LHCN-M2 (cell line): ENCODE data around the gene CEBPE. TPM values are rescaled to one million over a fixed set of nuclear protein-coding genes. Genes with fewer than 3 reads are reported as not detected.

Experiments
- DNase-seq: peaks from one replicate; pipeline ENCODE4 v3.0.0-alpha.2; 2012; ENCODE audit warnings: low read depth
- polyA plus RNA-seq: library from polyadenylated mRNA; unstranded; fragments of >200 nt; gene quantifications from one replicate; pipeline ENCODE4 v1.2.1, GENCODE V29; 2012; ENCODE audit warnings: missing spikeins
- total RNA-seq: library from RNA; depleted of rRNA; stranded (reverse); fragments of >200 nt; gene quantifications from 2 replicates; pipeline ENCODE4 v1.2.3, GENCODE V29; 2014; rRNA removed

CEBPE gene
- 0.11 TPM in 1 of 2 replicates, not detected in the other for total RNA-seq
- polyA plus RNA-seq: not detected

DNA sequence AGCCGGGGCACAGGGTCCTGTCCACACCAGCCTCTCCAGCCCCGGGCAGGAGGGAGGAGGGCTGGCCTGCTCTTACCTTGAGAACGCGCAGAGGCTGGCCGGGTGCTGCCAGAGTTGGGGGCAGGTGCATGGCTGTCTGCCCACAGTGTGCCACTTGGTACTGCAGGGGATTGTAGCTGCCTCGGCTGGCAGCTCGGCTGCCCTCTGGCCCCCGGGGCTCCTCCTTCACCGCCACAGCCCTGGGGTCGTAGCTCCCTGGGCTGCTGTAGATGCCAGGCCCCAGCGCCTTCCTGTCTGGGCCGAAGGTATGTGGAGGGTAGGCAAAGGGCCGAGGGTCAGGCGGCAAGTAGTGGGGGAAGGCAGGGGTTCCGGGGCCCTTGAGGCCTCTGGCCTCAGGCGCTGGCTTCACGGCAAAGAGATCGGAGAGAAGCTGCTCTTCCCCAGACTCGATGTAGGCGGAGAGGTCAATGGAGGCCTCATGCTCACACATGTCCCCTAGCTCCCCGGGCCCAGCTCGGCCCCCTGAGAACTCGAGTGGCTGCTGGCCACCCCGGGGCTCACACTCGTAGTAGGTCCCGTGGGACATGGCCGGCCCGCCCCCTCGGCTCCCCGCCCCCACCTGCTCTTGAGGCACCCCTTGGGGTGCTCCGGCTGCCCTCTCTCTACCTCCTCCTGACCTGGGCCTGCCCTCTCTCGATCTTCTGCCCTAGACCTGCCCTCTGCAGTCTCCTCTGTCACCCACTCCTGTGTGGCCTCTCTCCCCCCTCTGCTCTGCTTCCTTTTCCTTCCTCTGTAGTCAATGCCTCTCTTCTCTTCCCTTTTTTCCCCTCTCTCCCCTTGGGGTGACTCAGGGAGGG is at the start of gene CEBPE:
Gene CEBPE (minus strand): TSS at position 750 of the 857 bp plus-strand sequence. CDS start 164 bp downstream, at position 586.
- DNase-seq: no peak

DNA sequence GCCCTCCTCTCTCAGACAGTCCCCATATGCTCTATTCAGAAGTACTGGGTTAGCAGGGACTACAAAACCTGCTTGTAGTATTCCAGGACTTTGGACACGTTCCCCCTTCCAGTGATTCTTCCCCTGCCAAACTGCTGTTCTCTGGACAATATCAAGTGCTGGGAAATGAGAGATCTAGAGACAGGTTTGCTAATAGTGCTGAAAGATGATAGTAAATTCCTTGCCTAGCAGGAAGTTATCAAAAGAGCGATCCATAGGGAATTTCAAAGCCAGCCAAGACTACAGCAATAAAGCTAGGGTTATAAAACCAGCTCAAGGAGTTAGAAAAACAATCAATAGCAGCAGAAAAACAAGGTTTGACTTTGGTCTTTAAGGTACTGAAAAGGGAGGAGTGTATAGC is 49.2 kb upstream of the CEBPE start:
- DNase-seq: no peak

DNA sequence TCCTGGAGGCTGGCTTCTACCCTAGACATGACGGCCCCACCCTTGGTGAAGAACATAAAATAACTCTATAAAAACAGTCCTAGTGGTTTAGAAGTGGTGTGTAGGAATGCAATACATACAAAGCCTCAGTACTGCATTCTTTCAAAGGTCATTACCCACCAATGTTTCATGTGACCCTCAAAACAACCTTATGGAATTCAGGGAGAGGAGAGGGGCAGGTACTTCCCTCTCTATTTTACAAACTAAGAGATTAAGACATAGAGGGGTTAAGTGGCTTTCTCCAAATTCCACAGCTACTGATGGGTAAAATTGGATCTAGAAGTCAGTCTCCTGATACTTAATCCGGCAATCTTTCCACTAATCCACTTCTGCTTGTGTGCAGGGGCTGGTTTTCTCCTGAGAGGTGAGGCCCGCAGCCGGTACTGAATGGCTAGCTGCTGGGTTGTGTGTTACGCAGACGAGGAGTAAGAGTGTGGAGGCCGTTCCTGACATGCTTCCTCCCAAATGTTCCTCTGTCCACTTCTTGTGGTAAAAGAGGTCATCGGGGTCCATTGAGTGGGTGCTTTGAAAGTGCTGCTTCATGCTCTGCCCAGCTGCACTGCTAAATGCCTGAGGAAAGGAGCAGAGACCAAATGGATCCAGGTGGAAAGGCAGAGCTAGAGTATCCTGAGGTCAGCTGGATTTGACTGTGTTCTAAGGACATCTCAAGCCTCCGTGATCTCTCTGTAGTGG is 48.2 kb upstream of the CEBPE start:
- no peak for DNase-seq

DNA sequence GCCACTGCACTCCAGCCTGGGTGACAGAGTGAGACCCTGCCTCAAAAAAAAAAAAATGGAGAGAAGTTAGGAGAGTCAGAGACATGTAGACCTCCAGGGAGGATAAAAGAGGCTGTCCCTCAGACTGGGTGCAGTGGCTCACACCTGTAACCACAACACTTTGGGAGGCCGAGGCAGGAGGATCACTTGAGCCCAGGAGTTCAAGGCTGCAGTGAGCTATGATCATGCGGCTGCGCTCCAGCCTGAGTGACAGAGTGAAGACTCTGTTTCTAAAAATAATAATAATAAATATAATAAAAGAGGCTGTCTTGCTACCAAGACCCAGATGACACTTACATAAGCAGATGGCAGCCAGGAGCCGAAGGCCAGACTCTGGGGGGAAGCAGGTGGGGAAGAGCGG is 45.9 kb upstream of the CEBPE start:
- DNase-seq: no peak

GRCh38 chr14:23164250-23164649 is 45.2 kb upstream of the CEBPE start:
- no peak for DNase-seq

DNA sequence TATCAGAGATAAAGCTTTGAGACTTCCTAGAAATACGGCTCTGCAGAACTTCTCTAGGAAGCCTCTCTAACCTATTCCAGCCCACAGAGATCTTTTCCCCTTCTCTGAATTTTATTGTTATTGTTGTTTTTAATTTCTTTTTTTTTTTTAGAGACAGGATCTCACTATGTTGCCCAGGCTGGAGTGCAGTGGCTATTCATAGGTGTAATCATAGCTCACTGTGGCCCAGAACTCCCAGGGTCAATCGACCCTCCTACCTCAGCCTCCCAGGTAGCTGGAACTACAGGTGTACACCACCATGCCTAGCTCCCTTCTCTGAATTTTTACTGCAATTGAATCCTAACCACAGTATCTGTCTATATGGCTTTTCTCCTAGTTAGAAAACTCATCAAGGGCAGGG is 44.8 kb upstream of the CEBPE start:
- DNase-seq: no peak

DNA sequence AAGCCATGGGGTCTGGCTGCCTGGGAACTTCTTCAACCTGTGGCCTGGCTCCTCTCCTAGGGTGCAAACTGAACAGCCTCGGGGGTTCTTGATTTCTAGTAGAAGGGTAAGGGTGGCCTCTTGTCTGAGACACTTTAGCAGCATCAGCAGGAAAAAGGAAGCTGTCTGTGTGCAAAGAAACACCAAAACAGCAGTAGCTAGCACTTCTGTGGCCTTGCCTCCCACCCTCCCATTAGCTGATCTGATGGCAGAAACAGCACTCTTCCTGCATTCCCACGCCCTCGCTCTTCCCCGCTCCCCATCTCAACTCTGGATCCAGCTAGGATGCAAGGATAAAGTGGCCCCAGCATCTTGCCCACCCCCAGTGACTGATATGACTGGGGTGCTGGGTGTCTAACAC is 43.7 kb upstream of the CEBPE start:
- no peak for DNase-seq

DNA sequence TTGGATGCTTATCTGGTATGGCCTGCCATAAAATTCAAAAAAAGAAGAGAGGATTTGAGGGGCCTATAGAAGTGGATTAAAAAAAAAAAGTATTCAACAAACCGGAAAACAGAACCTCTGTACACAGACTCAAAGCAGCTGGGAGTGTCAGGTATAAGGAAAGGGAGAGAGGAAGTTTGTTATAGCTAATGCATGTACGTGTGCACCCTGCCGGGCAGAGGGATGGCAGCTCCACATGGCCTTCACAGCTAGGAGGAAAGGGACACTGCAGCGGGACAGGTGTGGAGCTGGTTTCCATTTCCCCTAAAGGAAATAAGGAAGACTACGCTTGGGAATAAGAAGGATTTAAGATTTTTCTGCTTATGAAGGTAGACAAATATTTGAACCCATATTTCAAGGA is 43.0 kb upstream of the CEBPE start:
- no peak for DNase-seq

GRCh38 chr14:23160924-23161522 is 42.0 kb upstream of the CEBPE start:
- DNase-seq: peak; percentile 96

DNA sequence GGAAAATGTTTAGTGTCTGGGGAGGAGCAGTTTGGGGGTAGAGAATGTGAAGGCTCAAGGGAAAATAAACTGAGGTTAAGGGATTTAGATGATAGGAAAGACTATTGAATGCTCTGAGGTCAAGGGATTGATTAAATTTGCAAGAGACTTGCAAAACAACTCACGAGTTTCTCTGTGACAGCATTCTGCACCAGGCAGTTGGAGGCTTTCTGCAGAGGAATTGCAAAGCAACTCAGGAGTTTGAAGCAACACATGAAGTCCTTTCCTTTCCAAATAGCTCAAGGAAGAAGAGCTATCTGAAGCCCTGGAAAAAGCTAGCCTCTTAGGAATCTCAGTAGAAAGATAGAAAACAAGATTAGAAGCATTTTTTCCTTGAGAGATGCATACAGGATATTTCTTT is 40.5 kb upstream of the CEBPE start:
- DNase-seq: no peak

GRCh38 chr14:23158779-23159178 is 39.7 kb upstream of the CEBPE start:
- no peak for DNase-seq

DNA sequence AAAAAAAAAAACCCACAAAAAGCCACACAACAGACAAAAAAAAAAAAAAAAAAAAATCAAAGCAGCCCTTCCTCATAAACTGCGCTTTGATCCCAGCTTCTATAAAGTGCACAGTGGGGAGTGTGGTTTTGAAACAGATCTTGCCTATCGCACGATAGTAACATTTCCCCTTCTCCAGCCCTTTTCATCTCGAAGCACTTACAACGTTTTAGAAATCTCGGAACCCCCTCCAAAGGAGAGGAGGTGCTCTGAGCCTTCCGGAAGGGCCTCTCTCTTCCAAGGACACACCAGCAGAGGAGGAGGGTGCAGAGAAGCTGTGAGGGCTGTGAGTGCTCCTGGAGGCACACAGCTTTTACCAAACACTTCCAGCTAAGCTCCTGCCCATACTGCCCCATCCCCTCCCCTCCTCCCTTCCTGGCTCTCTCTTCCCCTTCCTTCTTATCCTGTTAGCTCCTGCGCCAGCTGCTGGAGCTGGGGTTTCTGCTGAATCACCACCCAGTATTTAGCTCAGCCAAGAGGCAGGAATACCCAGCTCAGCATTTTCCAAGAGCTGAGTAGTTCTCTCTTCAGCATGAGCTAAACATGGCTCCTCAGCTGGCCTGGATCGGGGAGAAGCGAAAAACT is 36.0 kb upstream of the CEBPE start:
- DNase-seq: peak; percentile 94

GRCh38 chr14:23153851-23154796 is 35.1 kb upstream of the CEBPE start:
- peak; percentile 62 for DNase-seq

GRCh38 chr14:23151342-23151741 is 32.3 kb upstream of the CEBPE start:
- no peak for DNase-seq

DNA sequence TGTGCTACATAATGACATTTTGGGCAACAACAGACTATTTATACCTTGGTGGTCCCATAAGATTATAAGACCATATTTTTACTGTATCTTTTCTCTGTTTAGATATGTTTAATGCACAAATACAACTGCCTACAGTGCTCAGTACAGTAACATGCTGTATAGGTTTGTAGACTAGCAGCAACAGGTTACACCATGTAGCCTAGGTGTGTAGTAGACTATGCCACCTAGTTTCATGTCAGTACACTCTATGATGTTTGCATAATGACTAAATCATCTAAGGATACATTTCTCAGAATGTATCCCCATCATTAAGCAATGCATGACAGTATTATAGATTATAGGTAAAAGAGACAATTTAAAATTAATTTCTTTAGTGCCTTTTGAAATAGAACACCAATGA is 30.7 kb upstream of the CEBPE start:
- DNase-seq: no peak

- no peak for DNase-seq
Measured at GRCh38 chr14:23148591-23149249, 29.7 kb upstream of the CEBPE start.

GRCh38 chr14:23147676-23148075 is 28.6 kb upstream of the CEBPE start:
- DNase-seq: peak; percentile 53

DNA sequence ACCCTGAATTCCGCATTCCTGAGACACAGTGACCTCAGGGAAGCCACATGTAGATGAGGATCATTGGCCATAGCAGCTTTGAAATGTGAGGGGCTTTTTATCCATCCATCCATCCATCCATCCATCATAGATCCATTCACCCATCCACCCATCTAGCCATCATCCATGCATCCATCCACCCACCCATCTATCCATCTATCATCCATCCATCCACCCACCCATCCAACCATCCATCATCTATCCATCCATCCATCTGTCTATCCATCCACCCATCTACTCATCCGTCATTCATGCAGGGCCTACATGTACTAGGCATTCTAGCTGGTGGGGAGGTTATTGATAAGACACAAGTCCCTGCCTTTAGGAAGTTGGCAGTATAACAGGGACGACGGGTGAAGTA is 27.9 kb upstream of the CEBPE start:
- DNase-seq: no peak

GRCh38 chr14:23146351-23146910 is 27.4 kb upstream of the CEBPE start:
- DNase-seq: no peak

- peak; percentile 41 for DNase-seq
Measured at GRCh38 chr14:23145794-23146350, 26.8 kb upstream of the CEBPE start.
